Fibroblast of lung (primary cell): ENCODE data around the gene DHDH.

ENCODE experiments used
- EZH2 ChIP-seq: IDR thresholded peaks from 2 replicates; pipeline ENCODE4 v1.5.1; 2012; ENCODE audit warnings: low read length, control low read depth, mild to moderate bottlenecking; ENCODE audit errors: missing control alignments
- TF ChIP-seq, protein P1 (sequence below), 2 donors: IDR thresholded peaks in 1 of 2; conservative IDR thresholded peaks in 1 of 2; 1 replicate in 1 of 2; 2 replicates in 1 of 2; pipeline ENCODE4 v1.5.1; 2011 to 2012; ENCODE audit warnings: low read length in 2 of 2, control low read depth in 1 of 2, inconsistent platforms in 1 of 2, low read depth in 1 of 2, mild to moderate bottlenecking in 1 of 2

DNA sequence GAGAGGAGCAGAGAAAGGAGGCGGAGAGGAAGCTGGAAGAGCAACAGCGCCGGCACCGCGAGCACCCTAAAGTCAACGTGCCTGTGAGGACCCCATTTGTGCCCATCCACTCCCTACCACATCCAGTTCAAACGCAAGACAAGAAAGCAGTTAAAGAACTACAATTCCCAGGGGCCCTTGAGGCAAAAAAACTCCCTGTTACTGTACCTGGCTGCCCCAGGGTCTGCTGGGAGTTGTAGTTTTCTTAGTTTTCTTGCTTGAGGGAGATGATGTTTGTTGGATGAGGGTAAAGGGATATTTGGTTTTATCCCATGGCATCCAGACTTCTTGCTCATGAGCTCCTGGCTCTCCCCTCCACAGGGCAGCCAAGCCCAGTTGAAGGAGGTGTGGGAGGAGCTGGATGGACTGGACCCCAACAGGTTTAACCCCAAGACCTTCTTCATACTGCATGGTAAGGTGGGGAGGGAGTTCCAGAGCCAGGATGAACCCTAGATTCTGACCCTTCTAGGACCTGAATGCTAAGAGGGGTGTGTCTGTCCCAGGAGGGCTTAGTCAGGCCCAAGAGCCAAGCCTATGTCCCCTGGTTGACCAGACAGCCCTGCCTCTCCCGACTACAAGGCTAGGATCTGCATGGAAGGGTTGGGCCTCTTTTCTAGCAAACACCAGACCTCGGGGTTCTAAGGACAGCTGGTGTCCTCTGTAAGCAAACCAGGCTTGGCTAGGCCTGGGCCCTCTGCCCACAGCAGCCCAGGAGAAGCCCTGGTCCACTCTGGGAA is 20.2 kb upstream of the DHDH start:
- TF ChIP-seq, protein P1, sequence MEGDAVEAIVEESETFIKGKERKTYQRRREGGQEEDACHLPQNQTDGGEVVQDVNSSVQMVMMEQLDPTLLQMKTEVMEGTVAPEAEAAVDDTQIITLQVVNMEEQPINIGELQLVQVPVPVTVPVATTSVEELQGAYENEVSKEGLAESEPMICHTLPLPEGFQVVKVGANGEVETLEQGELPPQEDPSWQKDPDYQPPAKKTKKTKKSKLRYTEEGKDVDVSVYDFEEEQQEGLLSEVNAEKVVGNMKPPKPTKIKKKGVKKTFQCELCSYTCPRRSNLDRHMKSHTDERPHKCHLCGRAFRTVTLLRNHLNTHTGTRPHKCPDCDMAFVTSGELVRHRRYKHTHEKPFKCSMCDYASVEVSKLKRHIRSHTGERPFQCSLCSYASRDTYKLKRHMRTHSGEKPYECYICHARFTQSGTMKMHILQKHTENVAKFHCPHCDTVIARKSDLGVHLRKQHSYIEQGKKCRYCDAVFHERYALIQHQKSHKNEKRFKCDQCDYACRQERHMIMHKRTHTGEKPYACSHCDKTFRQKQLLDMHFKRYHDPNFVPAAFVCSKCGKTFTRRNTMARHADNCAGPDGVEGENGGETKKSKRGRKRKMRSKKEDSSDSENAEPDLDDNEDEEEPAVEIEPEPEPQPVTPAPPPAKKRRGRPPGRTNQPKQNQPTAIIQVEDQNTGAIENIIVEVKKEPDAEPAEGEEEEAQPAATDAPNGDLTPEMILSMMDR (conservative IDR thresholded peaks at IDR 0.05 in 1 of 2, IDR thresholded peaks at IDR 0.05 in 1 of 2; ENCODE audit: low read depth in 1 of 2, low read length in 2 of 2) = no peak
- no peak for TF ChIP-seq EZH2
